Activated T-cell treated with anti-CD3 and anti-CD28 coated beads, Interleukin-2, amount 50 U/mL, for 48 hours (primary cell): ENCODE data around the gene PDE6H.

ENCODE experiments used
- DNase-seq, 2 experiments: peaks; one replicate each; pipeline ENCODE4 v3.0.0-alpha.2; 2020

The PDE6H gene

GRCh38 chr12:14952299-14952921 is 20.4 kb upstream of the PDE6H start:
- peak; percentile 47 to 48 for DNase-seq

- no peak for DNase-seq
Observed at GRCh38 chr12:14953752-14954151, 19.1 kb upstream of the PDE6H start.

GRCh38 chr12:14954269-14954668 is 18.6 kb upstream of the PDE6H start:
- peak; percentile 37 for DNase-seq

- DNase-seq, result peak; percentile 47 to 60
Observed at GRCh38 chr12:14956024-14956891, 16.6 kb upstream of the PDE6H start.

GRCh38 chr12:14956905-14957304 is 15.9 kb upstream of the PDE6H start:
- no peak for DNase-seq

- peak in 1 of 2 experiments; percentile 34 for DNase-seq
Observed at GRCh38 chr12:14957551-14958168, 15.2 kb upstream of the PDE6H start.

GRCh38 chr12:14958361-14959125 is 14.3 kb upstream of the PDE6H start:
- DNase-seq, result no peak

GRCh38 chr12:14959126-14959440 is 13.8 kb upstream of the PDE6H start:
- DNase-seq, result peak in 1 of 2 experiments; percentile 55

- no peak for DNase-seq
Observed at GRCh38 chr12:14959463-14959862, 13.4 kb upstream of the PDE6H start.

GRCh38 chr12:14959916-14960496 is 12.8 kb upstream of the PDE6H start:
- DNase-seq, result no peak

- peak in 1 of 2 experiments; percentile 73 for DNase-seq
Observed at GRCh38 chr12:14960548-14961465, 12.0 kb upstream of the PDE6H start.

- DNase-seq, result peak; percentile 75 to 78
Observed at GRCh38 chr12:14961466-14962152, 11.2 kb upstream of the PDE6H start, which contains the start of gene ARHGDIB. TSS of gene ARHGDIB (minus strand) at chr12:14961601. CDS start at chr12:14950712, 10,889 bp downstream.

- no peak for DNase-seq
Observed at GRCh38 chr12:14962153-14962539, 10.7 kb upstream of the PDE6H start.

GRCh38 chr12:14962797-14963196 is 10.0 kb upstream of the PDE6H start:
- no peak for DNase-seq

- DNase-seq, result no peak
Observed at GRCh38 chr12:14963520-14963919, 9.3 kb upstream of the PDE6H start.

GRCh38 chr12:14964406-14964805 is 8.4 kb upstream of the PDE6H start:
- DNase-seq, result no peak

- DNase-seq, result no peak
Observed at GRCh38 chr12:14965221-14965620, 7.6 kb upstream of the PDE6H start.

GRCh38 chr12:14968478-14968877 is 4.4 kb upstream of the PDE6H start:
- no peak for DNase-seq

- no peak for DNase-seq
Observed at GRCh38 chr12:14970473-14970872, 2.4 kb upstream of the PDE6H start.

- DNase-seq, result no peak
Observed at GRCh38 chr12:14974633-14975032, 1.8 kb downstream of the PDE6H start.

- no peak for DNase-seq
Observed at GRCh38 chr12:14975457-14975856, 2.6 kb downstream of the PDE6H start.
